A172 (cell line): ENCODE measurements around the gene POLR2M. TPM values are rescaled to one million over a fixed set of nuclear protein-coding genes. Genes with fewer than 3 reads are reported as not detected.

Experiments used
- DNase-seq: peaks from one replicate; pipeline ENCODE4 v3.0.0-alpha.2; 2015; ENCODE audit warnings: low spot score
- total RNA-seq: library from RNA; depleted of rRNA; stranded (reverse); fragments of >200 nt; shearing (Covaris generic); gene quantifications from 2 replicates; pipeline ENCODE4 v1.2.3, GENCODE V29; 2014

The POLR2M gene
- total RNA-seq, 1 experiment from 2014 or later = 114 TPM

DNA sequence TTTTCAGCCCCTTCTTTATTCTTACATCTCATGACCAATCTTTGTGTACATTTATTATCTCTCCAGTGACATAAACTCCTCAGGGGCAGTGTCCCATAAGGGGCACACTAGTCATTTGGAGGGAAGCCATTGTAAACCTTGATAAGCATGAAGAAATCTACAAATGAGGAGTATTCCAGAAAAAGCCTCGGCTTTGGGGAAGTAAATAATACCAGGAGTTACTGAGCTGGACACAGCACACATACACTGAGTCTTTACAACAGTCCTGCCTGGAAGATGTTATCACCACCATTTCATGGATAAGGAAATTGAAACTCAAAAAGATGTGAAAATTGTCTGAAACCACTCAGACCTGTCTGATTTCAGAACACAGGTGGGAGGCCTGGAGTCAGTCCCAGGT is 15.4 kb upstream of the POLR2M start:
- DNase-seq = no peak

DNA sequence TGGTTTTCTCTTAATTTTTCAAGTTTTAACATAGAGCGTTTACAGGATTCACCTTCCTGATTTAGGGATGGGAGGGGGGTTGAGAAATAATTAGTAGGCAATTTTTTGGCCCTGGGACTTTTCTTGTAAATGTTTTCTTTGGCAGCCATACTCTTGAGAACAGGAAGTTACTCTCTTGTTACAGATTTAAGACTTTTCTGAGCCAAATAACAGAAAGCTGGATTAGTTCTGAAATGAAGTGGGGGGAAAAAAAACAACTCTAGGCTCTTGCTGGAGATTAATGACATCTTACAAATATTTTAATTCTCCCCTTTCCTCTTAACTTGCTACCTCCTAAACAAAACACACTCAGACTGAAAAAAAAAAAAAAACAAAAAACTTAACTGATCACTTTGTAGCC is 13.8 kb upstream of the POLR2M start:
- peak; percentile 38 for DNase-seq

DNA sequence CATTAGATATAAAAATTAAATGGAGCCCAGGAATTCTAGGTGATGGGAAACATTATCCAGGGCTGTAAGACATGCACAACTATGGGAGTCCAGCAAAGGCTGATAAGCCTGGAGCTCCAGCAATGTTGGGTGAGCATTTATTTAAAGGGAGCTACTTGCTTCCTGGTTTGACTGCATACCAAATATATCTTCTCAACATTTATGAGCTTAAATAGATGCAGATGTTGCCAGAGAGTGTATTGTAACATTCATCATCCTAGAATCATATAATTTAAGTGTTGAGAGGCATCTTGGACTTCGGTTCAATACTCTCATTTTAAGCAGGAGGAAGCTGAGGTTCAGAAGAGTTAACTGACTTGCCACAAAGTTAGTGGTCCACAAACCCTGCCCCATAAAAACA is 12.2 kb upstream of the POLR2M start:
- DNase-seq = no peak

DNA sequence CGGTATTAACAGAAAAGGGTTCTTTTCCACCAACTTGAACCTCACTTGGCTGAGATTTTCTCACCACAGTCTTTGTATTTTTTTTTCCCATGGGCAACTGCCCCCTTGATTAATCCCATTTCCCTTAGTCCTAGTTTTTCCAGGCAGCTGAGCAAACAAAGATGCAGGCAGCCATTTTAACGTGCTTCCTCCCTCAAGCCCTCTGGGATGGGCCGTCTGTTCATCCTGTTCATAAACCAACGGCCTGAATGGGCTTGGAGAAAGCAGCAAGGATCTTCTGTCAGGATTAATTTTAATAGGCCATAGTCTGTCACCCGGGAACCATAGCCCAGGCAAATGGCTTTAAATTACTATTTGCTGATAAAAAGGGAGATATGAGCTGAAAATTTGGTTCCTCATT is 10.4 kb upstream of the POLR2M start:
- DNase-seq = no peak

DNA sequence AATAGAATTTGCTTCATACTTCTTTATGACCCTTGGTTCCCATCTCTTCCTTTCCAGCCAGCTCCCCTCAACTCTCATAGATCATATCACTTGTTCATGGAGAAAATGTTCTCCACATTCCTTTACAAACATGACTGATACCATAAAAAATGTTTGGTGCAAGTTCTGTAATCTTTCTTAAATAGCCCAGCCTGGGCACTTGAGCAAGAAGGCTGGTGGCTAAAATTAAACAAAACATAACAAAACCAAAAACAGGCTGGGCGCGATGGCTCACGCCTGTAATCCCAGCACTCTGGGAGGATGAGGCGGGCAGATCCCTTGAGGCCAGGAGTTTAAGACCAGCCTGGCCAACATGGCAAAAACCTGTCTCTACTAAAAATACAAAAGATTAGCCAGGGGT is 8.9 kb upstream of the POLR2M start:
- DNase-seq = no peak

DNA sequence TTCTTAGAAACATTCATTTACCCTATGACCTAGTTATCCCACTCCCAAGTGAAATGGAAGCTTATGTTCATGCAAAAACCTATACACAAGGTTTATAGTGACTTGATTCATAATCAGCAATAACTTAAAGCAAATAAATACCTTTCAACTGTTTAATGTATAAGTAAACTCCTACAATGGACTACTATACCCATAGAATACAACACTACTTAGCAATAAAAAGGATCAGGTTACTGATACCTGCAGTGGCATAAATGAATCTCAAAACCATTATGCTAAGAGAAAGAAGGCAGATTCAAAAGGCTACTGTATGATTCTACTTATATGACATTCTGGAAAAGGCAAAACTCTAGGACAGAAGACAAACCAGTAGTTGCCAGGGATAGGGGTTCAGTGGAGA is 8.3 kb upstream of the POLR2M start:
- DNase-seq = no peak

DNA sequence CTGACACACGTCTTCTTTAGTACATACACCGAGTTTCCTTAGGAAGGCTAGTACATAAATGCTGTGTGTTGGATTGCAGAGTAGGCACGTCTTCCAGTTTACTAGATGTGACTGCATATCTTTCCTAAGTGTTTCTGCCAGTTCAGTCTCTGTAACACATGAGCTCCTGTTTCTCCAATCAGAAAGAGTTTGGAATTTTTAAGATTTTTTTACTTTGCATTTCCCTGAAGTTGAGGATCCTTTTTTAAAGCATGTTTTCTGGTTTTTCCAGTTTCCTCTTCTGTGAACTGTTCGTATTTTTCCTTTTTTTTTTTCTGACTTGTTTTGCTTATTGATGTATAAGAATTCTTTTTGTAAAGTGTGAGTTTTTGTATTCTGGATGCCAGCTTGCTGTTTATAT is 7.5 kb upstream of the POLR2M start:
- no peak for DNase-seq

DNA sequence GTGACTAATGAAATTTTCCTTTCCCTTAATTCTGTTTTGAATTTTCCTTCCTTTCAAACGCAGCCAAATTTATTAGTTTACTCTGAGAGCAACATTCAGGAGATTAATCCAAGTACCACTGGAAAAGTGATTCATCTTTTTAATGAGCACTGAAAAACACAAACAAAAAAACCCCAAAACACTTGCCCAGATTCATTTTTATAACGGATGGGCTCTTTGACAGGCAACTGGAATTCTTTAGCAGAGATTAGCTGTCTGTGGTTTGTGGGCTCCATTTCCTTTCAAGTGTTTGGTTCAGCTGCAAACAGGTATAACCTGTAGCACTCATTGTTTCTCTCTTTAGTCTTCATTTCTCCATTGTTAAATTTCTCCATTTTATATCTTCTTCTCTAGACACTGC is 3.1 kb upstream of the POLR2M start:
- peak; percentile 81 for DNase-seq

DNA sequence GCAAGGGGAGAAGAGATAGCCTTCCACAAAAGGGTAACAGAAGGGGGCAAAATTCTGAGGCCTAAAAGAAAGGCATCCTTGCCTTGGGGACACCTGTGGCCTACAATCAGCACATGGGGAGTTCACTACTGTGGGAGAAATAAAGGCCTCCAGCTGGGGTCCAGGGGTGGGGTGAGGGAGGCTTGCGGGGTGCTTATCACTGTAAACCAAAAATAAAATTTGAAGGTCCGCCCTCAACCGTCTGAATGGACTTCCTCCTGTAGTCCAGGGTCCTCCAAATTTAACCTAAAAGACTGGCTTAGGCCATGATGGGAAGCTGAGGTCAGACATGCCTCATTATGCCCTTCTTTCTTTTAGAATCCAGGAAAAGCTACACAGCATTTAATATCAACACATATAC is 2.1 kb upstream of the POLR2M start:
- no peak for DNase-seq

DNA sequence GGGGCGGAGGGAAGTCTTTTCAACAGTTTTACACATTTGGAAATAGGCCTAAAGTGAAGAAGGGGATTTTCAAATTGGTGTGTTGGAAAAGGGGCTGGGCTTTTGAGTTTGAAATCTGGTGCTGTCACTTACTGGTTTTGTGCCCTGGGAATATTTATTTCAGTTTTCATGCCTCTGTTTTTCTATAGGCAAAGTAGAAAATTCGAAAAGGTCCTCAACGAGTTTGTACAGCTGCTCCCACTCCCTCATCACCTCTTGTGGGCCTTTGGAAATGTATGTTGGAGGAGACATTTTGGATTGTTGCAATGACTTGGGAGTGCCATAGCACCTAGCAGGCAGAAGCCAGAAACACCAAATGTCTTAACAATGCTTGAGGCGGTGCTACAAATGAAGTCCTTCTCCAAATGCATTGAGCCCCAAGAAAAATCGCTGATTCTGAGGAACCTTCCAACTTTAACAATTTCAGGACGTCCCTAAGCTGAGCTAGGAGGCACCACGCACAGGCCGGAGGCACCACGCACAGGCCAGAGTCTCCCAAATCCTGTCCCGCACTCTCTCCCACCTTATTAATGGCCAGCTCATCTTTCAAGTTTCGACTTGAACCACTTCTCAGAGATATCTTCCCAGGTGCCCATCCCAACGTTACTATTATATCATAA is 639 bp upstream of the POLR2M start:
- no peak for DNase-seq

DNA sequence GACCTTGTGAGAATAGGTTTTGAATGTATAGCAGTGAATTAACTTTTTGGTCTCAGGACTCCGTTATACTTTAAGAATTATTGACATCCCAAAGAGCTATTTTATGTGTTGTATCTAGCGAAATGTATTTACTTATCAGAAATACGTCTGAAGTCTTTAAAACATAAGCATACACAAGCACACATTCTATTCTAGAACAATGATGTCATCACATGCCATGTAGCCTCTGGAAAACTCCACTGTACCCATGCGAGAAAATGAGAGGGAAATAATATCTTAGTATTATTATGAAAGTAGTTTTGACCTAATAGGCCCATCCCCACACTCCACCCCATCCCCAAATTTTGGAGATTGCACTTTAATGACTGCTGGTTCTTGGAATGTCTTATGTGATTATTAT is 1.5 kb downstream of the POLR2M start:
- DNase-seq = no peak

DNA sequence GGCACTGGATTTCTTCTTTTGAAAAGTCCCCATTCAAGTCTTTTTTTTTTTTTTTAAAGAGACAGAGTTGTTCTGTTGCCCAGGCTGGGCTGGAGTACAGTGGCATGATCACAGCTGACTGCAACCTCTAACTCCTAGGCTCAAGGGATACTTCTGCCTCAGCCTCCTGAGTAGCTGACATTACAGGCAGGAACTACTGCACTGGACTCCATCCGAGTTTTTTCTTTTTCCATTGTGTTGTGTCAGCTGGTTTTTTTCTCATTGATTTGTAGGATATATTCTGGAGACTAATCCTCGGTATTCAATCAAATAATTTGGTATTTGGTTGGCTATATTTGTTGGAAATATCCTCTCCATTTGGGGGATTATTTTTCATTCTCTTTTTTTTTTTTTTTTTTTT is 11.8 kb downstream of the POLR2M start:
- no peak for DNase-seq

DNA sequence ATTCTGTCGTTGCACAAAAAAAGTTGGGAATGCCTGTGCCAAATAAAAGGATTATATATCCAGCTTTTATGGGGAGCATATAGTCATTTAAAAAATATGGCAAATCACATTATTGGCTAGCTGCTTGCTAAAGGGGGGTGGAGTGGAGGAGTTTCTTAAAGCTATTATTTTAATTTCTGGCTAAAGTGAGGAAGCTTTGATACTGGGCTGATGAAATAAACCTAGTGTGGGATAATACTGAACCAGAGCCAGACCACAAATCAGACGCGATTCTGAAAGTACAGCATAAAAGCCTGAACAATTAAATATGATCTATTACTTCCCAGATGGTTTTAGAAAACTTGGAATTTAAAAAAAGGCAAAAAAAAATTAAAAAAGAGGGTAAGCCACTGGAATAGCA is 14.4 kb downstream of the POLR2M start:
- DNase-seq = no peak

DNA sequence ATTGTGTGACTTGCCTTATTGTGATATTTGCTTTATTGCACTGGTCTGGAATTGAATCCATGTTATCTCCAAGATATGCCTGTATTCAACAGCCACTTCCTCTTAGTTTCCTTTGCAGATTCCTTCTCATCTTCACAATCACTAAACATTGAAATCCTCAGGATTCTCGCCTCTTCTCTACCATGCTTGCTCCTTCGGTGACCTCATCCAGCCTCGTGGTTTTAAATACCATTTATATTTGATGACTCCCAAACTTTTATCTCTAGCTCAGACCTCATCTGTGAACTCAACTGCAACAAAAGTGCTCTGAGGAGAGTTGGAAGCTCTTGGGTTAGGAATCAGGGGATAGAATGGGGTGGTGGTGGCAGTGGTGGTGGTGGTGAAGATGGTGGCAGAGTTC is 19.9 kb downstream of the POLR2M start:
- no peak for DNase-seq

DNA sequence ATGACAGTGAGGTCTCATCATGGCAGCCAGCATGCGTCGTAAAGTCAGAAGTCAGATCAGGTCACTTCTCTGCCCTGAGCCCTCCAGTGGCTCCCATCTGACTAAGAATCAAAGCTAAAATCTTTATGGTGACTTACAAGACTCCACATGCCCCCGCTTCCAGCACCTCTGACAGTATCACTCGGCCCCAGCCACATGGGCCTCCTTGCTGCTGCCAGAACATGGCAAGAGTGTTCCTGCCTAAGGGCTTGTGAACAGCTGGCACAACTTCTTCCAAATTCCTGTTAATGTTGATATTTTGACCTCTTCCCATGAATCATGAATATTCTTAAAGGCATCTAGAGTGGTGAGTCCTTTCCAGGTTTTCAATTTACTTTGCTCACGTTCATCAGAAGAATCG is 20.5 kb downstream of the POLR2M start:
- no peak for DNase-seq

DNA sequence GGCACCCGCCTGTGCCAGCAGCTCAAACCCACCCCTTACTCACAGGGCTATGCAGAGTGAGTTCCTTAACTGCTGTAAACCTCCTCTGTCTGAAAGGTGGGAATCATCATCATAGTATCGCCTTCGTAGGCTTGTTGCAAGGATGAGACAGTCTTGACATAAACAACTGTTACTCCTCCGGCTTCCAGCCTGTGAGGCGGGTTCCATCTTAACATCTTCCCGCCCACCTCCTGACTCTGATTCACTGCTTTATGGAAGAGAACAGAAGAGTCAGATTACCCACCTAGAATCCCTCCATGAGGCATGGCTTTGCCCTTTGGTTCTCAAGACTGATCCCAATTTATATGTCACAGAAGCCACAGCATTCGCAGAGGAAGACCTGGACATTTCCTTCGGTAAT is 21.9 kb downstream of the POLR2M start:
- no peak for DNase-seq

DNA sequence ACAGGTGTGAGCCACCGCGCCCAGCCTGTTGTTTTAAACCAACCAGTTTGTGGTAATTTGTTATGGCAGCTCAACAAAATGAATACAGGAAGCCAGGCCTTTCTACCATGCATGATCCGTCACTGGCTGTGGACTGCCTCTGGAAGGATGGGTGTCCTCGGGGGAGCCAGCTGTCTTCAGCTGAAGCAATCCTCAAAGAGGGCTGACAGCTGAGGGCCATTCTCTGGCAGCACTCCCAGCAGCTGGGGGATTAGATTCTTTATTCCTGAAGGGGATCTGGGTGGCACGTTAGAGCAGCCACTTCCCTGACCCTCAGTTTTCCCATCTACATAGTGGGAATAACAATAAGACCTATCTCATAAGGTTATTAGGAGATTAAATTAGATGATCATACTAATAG is 24.4 kb downstream of the POLR2M start:
- no peak for DNase-seq

DNA sequence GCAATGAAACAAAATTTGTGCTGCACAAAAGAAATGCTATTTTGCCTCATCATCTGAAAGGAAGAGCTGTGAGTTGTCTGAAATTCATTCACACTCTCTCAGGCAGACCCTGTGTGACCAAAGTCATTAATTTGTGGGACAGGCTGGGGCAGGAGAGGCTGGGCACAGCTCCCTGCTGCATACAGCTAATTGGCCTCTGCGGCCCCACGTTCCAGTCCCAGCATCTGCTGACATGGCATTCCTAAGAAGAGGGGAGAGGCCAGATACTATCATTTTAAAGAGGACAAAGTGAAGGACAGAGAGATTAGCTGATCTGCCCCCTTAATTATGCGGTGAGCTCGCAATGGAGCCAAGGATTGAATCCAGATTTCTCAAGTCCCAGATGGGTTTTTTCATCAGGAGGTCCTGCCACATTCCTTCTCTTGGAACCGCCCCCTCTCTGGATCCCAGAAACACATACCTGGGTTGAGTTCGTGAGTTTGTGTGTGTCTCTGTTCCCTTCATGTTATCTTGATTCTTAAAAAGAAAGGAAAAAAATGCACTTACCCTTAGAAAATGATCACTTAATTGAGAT is 25.1 kb downstream of the POLR2M start:
- DNase-seq = no peak

DNA sequence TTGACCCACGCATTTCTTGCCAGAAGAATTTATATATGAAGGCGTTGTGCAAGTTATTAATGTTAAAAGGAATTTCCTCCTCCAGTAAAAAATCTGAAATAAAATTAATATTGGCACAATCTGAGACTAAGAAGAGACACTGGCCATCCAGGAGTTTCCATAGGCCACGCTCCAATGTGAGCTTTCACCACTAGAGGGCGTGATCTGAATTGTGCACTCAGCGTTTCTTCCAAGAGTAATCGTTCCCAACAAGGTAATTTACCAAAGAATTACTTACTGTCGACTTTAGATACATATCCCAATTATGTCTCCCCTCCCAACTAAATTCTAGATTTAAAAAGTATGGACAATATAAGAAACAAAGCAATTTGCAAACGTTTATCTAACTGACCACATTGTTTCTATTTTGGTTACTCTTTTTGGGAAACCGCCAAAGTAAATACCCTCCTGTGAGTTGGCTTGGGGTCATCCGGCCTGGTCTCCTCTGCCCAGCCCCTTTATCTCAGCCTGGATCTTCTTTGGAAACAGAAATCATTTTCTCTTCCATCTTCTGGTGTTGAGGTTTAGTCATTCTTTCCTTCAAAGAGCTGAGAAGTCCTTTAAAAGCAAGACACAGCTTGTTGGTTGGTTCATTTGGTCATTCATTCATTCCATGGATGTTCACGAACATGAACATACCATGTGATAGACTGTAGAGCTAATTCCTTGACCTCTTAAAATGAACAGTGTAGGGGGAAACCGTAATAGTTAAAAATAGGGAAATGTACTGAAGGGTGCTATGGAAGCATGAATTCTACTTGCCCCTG is 26.2 kb downstream of the POLR2M start:
- peak; percentile 51 for DNase-seq

DNA sequence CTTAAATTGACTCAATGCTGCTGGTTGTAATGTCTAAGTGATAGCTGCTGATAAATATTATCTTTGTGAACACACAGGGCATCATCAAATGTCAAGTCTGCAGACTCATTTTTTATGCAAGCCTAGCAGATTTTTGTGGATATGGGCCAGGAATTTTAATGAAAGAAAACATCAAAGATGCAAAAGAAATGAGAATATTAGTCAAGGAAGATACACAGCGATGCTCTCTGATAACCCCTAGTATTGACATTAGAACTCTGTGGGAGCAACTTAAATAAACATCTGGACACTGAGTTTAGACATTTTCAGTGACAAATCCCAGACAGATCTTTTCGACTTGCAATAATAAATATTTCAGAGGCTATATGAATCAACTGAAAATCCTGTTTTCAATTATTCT is 28.3 kb downstream of the POLR2M start:
- DNase-seq = no peak

DNA sequence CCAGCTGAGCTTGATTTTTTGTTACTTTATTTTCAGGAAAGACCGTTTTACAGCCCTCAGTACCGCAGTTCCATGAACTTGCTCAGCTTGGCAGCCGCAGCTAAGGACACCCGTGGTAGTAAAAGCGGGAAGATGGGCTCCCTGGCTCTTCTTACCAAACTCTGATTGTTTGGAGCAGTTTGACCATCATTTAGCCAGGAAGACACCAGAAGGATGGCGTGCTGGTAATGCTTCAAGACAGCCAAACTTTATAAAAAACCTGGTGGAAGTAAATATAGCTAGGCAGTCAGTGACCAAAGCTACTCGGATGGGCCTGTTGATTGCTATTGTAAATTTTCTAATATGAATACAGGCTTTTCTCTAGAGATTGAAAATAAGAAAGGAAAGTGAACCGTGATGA is 28.9 kb downstream of the POLR2M start:
- no peak for DNase-seq

DNA sequence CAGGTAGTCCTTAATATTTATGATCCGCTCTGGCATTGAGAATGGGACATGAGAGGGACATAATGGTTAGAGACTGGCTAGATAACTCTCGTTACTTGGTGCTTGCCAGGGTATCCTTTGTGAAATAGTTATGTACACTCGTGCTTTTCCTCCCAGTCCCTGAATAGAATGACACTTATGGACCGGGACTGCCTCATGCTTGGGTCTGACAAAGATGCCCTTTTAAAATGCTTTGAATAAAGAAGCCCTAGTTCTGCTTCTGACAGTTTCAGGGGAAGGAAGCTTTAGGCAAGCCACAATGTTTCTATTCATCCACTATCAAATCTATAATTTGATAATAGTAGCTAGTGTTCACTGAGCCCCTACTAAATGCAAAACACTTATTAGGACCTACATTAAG is 29.4 kb downstream of the POLR2M start:
- DNase-seq = no peak

DNA sequence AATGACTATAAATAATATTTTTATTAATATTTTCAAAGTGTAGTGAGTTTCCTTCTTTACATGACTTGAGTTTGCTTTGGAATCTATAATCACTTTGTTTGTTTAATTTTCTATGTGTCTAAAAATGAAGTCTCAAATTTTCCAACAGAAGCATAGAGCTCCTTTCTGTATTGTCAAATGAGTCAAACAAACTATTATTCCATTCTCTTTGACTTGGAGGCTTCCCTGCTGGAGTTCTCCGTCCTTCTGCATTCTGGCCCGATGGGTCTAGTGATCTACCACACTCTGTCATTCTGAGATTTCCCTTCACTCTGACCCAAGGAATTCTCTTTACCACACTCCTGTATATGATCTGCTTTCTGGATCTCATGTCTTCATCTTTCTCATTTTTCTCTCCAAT is 30.1 kb downstream of the POLR2M start:
- no peak for DNase-seq
